Measurements from ENCODE around the gene ASS1. TPM values are rescaled to one million over a fixed set of nuclear protein-coding genes. Genes with fewer than 3 reads are reported as not detected.

Gene ASS1
- total RNA-seq, 6 experiments from 2014 or later = 437 to 1,278 (median 1,014) TPM

GRCh38 chr9:130466537-130467217 lies 21.9 kb downstream of the ASS1 start:
- intact Hi-C loops (cut with DNase I) = no loop called here
- Histone ChIP-seq H3K27me3 (no peaks in the 10 kb centered on the region), H3K4me3 (no peak overlapping the region), H3K27ac (peak overlapping the region in 2 of 3 donors; percentile 32 to 52), H3K36me3 (peaks cover 0 to 89% (median 25%) of the 10 kb centered on the region in 4 donors), H3K4me1 (peaks cover 0 to 52% (median 9%) of the 10 kb centered on the region in 4 donors), H3K9me3 (no peaks in the 10 kb centered on the region)
- DNase-seq (peak; percentile 86 to 92 (median 90)), ATAC-seq (peak; percentile 65 to 88 (median 88))
- WGBS (ENCODE audit: insufficient coverage, low coverage, low lambda C conversion rate, missing lambda C conversion rate) = 32% methylated on average over 8 of the region's 20 CpGs
- no peak for TF ChIP-seq CTCF (IDR thresholded peaks at IDR 0.05)
- no peak for TF ChIP-seq POLR2A (IDR thresholded peaks at IDR 0.05)

- DNase-seq (no peak), ATAC-seq (no peak)
- Histone ChIP-seq H3K4me1 (peaks cover 0 to 48% (median 9%) of the 10 kb centered on the region in 4 donors), H3K36me3 (peaks cover 0 to 90% (median 24%) of the 10 kb centered on the region in 4 donors), H3K27me3 (no peaks in the 10 kb centered on the region), H3K9me3 (no peaks in the 10 kb centered on the region), H3K4me3 (no peak overlapping the region), H3K27ac (peak overlapping the region in 1 of 3 donors; percentile 12)
- intact Hi-C loops (cut with DNase I) = no loop called here
- WGBS (ENCODE audit: insufficient coverage, low coverage, low lambda C conversion rate, missing lambda C conversion rate) = 50% methylated on average over 4 of the region's 13 CpGs
- TF ChIP-seq CTCF (IDR thresholded peaks at IDR 0.05) (no peak), POLR2A (IDR thresholded peaks at IDR 0.05) (no peak)
Measured at GRCh38 chr9:130467316-130467715, 22.6 kb downstream of the ASS1 start.

- DNase-seq = no peak
- H3K4me1 ChIP-seq = peaks cover 0 to 35% (median 9%) of the 10 kb centered on the region in 4 donors
- peaks cover 0 to 89% (median 21%) of the 10 kb centered on the region in 4 donors for H3K36me3 ChIP-seq
- H3K4me3 ChIP-seq = no peak overlapping the region
- H3K27me3 ChIP-seq = no peaks in the 10 kb centered on the region
- WGBS (ENCODE audit: insufficient coverage, low coverage, low lambda C conversion rate, missing lambda C conversion rate) = 74% methylated on average over 3 of the region's 4 CpGs
- ATAC-seq = no peak
- peak overlapping the region in 1 of 3 donors; percentile 8 for H3K27ac ChIP-seq
- H3K9me3 ChIP-seq = no peaks in the 10 kb centered on the region
- intact Hi-C loops (cut with DNase I) = no loop called here
- TF ChIP-seq CTCF (IDR thresholded peaks at IDR 0.05) (no peak), POLR2A (IDR thresholded peaks at IDR 0.05) (no peak)
Measured at GRCh38 chr9:130468566-130468965, 23.8 kb downstream of the ASS1 start.

- WGBS (ENCODE audit: insufficient coverage, low coverage, low lambda C conversion rate, missing lambda C conversion rate) = no CpG with 5 or more reads among the region's 10 CpGs
- no peak overlapping the region for H3K27ac ChIP-seq
- DNase-seq (no peak), ATAC-seq (no peak)
- peaks cover 0 to 19% (median 8%) of the 10 kb centered on the region in 4 donors for H3K4me1 ChIP-seq
- no peak for TF ChIP-seq CTCF (IDR thresholded peaks at IDR 0.05)
- TF ChIP-seq POLR2A (IDR thresholded peaks at IDR 0.05) = no peak
- peaks cover 0 to 93% (median 20%) of the 10 kb centered on the region in 4 donors for H3K36me3 ChIP-seq
- no peak overlapping the region for H3K4me3 ChIP-seq
- intact Hi-C loops (cut with DNase I) = loop anchor here (5.0 kb wide), 2 partner anchors 197 to 207 kb away; no protein-coding TSS in a partner anchor
- no peaks in the 10 kb centered on the region for H3K27me3 ChIP-seq
- no peaks in the 10 kb centered on the region for H3K9me3 ChIP-seq
Measured at GRCh38 chr9:130470269-130470668, 25.5 kb downstream of the ASS1 start.
